ENCODE data around the gene MYOM1.

Gene MYOM1

GRCh38 chr18:3104190-3105054, 115.3 kb downstream of the MYOM1 start:
- no peak for DNase-seq (ENCODE audit: low read depth)
- no peak for TF ChIP-seq CTCF (IDR thresholded peaks at IDR 0.05; ENCODE audit: control insufficient read depth, extremely low read depth, insufficient read depth)
- H3K4me3 ChIP-seq (ENCODE audit: low read depth, low read length), result no peak overlapping the region

DNA sequence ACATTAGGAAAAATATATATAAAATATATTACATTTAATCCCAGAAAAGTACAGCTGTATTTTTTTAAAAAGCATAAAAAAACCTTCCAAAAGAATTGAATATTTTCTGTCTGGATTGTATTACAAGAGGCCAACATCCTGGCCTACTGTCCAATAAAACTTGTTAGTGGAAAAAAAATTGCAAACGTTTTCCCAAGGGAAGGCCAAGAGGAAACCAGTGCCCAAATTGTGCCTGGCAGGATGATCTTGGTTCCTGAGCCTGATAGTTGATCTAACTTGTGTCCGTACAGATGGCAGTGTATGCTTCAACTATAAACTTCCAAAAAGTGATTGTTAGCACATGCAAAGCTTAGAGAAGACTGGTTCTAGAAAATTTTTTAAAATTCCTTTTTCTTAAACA, 116.2 kb downstream of the MYOM1 start:
- H3K4me3 ChIP-seq (ENCODE audit: low read depth, low read length), result no peak overlapping the region
- no peak for DNase-seq (ENCODE audit: low read depth)
- no peak for TF ChIP-seq CTCF (IDR thresholded peaks at IDR 0.05; ENCODE audit: control insufficient read depth, extremely low read depth, insufficient read depth)

GRCh38 chr18:3102983-3103382, 116.8 kb downstream of the MYOM1 start:
- no peak overlapping the region for H3K4me3 ChIP-seq (ENCODE audit: low read depth, low read length)
- DNase-seq (ENCODE audit: low read depth), result no peak
- no peak for TF ChIP-seq CTCF (IDR thresholded peaks at IDR 0.05; ENCODE audit: control insufficient read depth, extremely low read depth, insufficient read depth)

DNA sequence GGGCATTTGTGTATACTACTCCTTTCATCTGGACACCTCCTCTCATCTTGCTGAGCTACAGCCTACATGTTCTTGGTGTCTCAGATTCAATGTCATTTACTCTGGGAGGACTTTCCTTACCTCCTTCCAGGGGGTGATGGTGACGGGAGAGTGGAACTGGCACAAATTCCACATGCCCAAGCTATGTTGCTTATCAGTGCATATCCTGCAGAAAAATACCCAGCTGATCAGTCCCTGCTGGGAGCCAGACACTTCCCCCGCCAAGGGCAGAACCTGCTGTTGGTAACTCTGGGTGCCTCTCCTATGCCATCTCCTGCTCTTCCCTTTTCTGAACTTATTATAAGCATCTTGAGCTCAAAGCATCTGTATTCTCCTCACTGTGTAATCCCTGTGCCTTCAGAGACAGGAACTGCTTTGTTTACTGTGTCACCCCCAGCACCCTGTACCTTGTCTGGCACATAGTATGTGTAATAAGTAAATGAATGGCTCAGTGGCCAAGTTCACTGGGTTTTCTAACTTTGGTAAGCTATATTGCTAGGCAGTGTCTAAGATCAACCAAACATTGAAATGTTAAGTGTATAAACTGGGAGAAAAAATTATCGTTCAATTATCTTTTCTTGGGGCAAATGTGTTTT, 119.2 kb downstream of the MYOM1 start:
- TF ChIP-seq CTCF (IDR thresholded peaks at IDR 0.05; ENCODE audit: control insufficient read depth, extremely low read depth, insufficient read depth), result no peak
- no peak for DNase-seq (ENCODE audit: low read depth)

GRCh38 chr18:3099327-3099726, 120.4 kb downstream of the MYOM1 start:
- H3K4me3 ChIP-seq (ENCODE audit: low read depth, low read length), result no peak overlapping the region
- no peak for TF ChIP-seq CTCF (IDR thresholded peaks at IDR 0.05; ENCODE audit: control insufficient read depth, extremely low read depth, insufficient read depth)
- no peak for DNase-seq (ENCODE audit: low read depth)

More for the DNA sequence above, 119.2 kb downstream of the MYOM1 start:
- H3K4me3 ChIP-seq (ENCODE audit: low read depth, low read length), result no peak overlapping the region

DNA sequence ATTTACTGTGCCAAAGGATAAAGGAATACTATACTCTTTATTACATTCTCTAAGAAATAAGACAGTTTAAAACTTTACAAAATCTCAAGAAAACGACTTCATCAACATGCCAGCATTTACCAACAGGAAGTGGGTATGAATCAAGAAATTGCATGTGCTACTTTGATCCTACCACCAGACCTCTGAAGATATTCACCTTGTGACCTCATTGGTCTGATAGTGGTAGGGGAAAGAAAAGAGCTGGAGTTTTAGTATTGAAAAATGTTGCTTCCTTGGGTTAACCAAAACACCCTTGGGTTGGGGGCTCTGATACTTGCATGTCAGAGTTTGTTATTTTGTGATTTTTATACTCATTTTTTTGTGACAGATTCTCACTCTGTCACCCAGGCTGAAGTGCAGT, 122.7 kb downstream of the MYOM1 start:
- no peak for DNase-seq (ENCODE audit: low read depth)
- H3K4me3 ChIP-seq (ENCODE audit: low read depth, low read length), result no peak overlapping the region
- TF ChIP-seq CTCF (IDR thresholded peaks at IDR 0.05; ENCODE audit: control insufficient read depth, extremely low read depth, insufficient read depth), result no peak
